Hematopoietic multipotent progenitor cell treated with erythropoietin and hydrocortisone succinate and interleukin-3 and kit ligand, for 6 days (in vitro differentiated cells): ENCODE data around the gene HOXC5.

Source experiments
- DNase-seq: peaks from one replicate; pipeline ENCODE4 v3.0.0-alpha.2; 2015

HOXC5 gene

DNA sequence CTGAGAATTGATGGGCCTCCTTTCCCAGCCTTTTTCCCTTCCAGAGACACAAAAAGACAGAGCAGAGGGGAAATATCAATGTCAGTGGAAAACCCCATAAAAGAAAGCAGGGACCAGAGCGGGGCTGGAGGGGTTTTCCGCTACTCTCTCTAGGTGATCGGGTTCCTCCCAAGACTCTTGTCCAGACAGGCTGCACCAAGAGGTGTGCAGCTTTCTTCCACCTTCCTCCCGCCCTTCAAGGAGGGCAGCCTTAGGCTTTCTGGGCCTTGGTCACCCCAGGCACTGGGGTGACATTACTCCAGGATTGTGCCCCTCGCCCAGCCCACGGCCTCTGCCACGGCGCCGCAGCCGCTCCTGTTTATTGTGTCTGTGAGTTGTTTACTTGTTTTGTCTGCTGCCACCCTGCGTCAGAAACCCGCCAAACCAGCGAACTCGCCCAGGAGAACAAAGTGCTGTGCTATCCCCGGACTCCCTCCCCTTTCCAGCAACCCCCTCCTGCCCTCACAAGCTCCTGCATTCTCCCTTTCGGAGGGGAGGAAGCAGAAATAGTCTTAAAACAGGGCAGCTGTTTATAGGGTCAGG lies 11.3 kb upstream of the HOXC5 start:
- DNase-seq = no peak

DNA sequence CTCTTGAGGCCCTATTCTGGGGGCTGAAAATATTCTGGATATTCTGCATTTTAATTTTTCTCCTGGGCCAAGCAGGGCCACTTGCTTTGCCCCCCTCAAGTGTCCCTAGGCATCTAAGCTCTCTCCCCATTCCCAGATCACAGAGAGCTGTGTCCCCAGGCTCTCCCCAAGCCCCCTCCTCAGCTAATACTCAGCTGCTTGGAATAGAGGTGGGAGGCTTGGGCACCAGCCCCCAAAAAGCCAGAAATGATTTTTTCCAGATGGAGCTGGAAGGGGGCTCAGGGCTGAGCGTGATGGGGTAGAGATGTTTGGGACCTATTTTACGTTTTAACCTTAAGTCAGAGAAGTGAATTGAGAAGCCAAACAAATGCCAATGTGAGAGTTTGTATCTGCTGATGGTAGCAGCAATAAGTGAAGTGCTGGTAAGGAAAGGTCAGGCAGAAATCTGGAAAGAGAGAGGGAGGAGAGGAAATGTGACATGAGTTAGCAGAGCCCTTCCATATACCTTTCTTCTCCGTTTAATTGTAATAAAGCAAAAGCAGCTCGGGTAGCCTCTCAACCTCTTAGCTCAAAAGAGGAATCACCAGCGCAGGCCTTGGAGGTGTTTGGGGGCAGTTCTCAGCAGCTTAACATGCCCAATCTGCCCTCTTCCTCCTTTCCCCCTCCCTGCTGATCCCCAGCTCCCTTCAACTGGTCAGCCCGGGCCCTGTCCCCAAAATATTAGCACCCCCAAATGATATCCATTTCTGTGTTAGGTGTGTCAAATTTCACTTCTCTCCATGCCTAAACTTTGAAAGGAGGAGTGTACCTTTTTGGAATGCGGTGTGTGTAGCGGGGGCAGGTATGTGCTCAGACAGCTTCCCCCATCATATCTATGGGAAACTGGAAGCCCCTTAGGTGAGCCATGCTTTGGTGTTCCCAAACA lies 9.6 kb upstream of the HOXC5 start:
- no peak for DNase-seq

DNA sequence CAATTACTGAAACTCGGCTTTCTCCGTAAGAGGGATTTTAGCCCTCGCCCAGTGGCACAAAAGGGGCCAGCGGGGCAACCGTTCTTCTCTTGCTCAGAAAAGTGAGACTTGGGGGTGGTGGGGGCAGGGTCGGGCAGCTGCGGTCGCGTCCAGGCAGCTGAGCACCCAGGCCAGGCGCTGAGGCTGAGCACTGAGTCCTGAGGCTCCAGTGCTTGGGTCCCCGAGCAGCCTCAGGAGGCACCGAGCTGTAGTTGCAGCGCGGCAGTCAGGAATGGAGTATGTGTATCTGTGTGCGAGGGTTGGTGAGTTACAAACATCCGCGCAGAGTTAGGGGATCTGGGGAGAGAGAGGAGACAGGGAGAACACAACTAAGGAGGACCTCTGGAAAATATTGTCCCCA lies 8.7 kb upstream of the HOXC5 start:
- DNase-seq = no peak

DNA sequence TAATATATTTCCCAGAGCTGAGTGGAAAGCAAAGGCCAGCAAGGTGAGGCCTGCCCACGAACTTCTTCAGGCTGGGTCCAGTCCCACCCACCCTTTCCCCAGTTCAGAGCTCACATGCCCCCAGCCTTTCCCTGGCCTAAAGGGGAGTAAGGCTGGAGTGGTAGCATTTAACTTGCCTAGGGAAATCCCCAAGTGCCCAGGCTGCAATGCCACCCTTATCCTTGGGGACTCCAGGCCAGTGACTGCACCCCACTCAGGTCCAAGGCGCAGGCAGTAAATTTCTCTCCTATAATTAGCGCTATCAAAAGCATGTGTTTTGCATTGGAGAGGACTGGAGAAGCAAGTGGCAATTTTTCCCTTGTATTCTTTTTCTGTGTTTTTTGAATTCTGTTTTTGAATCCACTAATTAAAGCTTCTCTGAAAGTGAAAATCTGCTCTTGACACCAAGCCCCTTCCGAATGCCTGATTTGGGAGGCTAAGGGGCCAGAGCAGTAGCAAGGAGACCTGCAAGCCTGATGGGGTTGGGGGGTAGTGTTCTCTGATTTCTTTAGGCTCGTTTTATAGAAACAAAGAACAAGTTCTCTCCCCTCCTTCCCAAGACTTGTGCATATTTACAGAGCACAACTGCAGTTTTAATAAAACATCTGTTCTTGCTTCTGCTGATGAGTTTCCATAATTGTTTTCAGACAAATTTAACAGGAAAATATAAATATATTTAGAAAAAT lies 8.1 kb upstream of the HOXC5 start:
- no peak for DNase-seq

DNA sequence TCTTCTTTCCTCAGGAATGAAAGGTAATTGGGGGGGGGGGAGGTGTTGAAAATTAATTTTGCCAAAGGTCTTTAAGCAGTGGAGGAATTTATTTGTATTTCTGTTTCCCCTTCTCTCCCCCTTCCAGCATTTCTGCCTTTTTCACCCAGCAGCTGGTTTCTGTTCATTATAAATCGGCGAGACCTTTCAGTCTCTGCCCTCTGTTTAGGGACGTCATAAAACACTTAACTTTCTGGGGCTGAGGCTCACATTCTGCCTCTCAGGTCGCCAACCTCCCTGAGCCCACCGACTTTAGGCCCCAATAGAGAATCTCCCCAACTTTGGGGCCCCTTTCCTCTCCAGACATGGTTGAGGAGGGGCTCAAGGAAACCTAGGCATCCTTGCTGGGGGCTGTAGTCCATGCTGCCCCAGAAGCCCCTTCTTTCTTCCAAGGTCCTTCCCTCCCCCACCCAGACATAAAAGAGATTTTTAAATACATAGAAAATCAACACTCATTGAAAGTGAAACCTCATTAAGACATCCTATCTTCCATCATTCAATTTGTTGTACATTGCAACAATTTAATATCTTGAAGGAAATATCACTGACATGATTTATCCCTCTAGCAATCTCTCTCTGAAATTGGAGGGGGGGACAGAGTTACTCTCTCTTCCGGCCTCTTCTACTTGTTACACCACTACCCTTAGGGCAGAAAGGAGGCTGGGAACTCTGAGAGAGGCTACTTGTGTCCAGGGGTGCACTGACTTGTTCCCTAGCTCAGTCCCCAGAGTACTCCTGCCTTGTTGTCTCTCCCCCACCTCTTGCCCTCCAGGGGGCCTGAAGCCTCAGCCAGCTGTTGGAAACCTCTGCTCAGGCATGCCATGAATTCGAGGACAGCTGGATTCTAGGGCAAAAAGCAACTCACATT lies 7.1 kb upstream of the HOXC5 start:
- DNase-seq = no peak

DNA sequence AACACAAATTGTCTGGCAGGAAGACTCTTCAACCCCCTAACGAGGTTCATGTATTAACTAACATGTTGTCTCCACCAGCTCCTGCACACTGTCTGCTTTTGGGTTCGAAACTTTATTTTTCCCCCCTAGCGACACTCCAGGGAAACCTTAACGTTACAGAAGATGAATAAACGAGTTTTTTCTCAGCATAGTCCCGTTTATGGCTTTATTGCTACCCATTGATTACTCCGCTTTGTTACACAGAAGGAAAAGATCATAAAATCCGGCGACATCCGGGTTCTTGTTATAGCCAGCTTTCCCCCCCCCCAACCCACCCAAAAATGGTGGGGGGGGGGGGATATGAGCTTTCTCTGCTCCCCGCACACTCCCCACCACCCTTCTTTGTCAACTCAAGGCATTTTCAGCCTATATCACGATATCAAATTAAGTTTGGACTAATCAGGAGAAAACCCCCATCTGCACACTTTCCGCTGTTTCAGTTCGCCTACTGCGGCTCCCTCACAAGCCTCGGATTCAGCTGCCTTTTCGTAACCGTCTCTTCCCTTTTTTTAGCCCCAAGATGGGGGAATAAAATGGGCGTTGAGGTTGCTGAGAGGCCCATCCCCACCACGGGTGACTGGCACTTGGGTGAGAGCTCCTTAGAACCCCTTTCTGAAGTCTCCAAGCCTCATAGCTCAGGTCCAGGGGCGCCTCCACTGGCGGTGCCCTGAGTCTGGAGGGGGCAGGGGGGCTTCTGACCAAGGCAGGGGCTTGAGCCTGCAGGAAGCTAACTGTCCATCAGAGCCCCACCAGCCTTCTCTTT lies 6.0 kb upstream of the HOXC5 start:
- no peak for DNase-seq

DNA sequence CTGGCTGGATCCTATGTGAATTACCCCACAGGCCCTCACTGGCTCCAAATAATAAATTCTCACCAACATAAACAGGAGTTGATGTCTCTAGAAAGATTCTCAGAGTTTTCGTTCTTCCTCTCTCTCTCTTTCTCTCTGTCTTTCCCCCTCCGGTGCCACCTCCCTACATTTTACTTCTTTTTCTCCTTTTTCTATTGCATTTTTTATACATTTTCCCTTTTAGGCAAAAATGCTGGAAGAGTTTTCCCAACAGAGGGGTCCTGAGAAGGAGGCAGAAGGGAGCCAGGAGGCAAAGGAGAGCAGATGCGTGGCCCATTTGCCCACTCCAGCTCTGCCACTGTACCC lies 5.4 kb upstream of the HOXC5 start:
- DNase-seq = no peak

DNA sequence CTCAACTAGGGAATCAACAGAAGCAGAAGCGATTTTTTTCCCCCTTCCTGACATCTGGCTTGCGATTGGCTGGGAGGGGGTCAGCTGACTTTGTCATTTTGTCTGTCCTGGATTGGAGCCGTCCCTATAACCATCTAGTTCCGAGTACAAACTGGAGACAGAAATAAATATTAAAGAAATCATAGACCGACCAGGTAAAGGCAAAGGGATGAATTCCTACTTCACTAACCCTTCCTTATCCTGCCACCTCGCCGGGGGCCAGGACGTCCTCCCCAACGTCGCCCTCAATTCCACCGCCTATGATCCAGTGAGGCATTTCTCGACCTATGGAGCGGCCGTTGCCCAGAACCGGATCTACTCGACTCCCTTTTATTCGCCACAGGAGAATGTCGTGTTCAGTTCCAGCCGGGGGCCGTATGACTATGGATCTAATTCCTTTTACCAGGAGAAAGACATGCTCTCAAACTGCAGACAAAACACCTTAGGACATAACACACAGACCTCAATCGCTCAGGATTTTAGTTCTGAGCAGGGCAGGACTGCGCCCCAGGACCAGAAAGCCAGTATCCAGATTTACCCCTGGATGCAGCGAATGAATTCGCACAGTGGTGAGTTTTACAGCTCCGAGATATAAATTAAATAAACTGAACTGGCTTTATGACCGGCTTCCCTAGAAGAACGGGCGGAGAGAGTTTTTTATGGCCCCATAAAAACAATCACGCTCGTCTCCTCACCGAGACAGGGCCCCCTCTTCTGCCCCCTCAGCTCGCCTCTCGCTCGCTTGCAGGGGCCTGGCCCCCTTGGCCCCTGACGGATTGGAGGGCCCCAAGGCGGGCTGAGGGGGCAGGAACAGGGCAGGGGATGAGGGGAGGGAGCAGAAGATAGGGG lies 4.3 kb upstream of the HOXC5 start, which contains the start of gene HOXC6:
TSS of gene HOXC6 (plus strand) at position 127 of the 888 bp plus-strand sequence. CDS start at position 209, 82 bp downstream.
- no peak for DNase-seq

DNA sequence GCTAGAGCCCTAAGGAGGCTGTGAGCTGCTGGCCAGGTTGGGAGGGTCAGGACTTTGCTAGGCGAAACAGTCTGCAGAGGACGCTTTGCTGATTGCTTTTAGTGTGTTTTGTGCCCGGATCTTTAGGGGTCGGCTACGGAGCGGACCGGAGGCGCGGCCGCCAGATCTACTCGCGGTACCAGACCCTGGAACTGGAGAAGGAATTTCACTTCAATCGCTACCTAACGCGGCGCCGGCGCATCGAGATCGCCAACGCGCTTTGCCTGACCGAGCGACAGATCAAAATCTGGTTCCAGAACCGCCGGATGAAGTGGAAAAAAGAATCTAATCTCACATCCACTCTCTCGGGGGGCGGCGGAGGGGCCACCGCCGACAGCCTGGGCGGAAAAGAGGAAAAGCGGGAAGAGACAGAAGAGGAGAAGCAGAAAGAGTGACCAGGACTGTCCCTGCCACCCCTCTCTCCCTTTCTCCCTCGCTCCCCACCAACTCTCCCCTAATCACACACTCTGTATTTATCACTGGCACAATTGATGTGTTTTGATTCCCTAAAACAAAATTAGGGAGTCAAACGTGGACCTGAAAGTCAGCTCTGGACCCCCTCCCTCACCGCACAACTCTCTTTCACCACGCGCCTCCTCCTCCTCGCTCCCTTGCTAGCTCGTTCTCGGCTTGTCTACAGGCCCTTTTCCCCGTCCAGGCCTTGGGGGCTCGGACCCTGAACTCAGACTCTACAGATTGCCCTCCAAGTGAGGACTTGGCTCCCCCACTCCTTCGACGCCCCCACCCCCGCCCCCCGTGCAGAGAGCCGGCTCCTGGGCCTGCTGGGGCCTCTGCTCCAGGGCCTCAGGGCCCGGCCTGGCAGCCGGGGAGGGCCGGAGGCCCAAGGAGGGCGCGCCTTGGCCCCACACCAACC lies 3.1 kb upstream of the HOXC5 start:
- DNase-seq = no peak

DNA sequence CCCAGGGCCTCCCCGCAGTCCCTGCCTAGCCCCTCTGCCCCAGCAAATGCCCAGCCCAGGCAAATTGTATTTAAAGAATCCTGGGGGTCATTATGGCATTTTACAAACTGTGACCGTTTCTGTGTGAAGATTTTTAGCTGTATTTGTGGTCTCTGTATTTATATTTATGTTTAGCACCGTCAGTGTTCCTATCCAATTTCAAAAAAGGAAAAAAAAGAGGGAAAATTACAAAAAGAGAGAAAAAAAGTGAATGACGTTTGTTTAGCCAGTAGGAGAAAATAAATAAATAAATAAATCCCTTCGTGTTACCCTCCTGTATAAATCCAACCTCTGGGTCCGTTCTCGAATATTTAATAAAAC lies 2.4 kb upstream of the HOXC5 start:
- no peak for DNase-seq

DNA sequence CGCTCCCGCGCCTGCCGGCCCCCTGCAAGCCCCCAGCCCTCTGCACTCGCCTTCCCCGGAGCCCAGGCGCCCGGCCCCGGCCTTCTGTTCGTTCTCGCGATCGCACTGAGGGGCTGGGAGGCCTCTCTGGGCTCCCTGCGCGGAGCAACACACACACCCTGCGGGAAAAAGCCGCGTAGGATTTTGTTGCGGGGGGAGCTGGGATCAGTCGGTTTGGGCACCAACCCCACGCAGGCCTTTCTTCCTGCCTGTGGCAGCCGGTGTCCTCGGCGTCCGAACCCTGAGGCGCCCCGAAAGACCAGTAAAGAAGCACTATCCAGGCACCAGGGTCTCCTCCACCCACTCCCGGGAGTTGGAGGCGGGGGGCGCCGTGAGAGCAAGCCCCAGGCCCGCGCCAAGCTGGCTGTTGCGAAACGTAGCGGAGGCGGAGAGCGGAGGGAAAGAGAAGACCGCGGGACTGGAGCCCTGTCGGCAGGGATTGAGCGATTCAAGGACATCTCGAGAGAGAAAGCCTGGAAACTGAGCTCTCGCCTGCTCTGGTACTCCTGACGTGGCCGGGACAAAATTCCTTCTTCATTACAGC lies 1.9 kb upstream of the HOXC5 start:
- DNase-seq = no peak

DNA sequence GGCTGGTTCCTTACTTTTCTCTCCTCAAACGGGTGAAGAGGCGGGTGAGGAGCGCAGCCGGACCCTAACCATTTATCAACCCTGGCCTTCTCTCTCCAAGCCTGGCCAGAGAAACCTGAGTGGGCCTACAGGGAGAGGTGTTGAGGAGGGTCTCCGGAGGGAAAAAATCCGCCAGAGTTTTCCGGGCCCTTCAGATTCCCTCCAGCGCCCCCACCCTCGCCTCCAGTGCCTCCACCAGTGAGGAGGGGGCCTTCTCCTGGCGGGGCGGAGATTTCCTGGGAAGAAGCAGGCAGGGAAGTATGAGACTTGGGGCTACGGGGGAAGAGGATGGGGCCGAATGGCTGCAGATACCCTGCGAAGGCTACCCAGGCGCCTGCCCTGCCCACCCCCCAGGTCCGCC lies 1.4 kb upstream of the HOXC5 start:
- no peak for DNase-seq

DNA sequence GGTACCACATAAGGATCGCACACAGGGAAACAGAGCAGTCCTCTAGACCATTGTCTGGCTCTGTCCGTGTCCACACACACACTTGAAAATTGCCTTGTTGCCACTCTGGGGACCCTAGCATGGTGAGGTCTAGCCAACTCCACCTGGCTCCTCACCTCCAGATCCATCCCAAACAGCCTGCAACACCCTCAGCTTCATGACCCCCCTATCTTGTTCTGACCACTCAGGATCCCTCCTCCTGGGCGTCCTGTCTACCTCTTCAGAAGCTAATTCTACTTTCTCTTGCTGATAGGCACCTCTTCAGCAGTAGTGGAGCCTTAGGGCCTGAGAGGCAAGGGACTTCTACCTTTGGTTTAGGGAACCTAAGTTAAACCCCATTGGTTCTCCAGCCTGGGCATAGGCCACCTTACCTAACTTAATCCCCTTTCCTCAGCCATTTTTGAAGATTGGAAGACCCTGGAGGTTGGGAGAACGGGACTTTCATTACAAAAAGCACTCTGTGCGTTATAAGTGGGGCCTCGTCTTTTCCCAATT lies 697 bp upstream of the HOXC5 start:
- no peak for DNase-seq

DNA sequence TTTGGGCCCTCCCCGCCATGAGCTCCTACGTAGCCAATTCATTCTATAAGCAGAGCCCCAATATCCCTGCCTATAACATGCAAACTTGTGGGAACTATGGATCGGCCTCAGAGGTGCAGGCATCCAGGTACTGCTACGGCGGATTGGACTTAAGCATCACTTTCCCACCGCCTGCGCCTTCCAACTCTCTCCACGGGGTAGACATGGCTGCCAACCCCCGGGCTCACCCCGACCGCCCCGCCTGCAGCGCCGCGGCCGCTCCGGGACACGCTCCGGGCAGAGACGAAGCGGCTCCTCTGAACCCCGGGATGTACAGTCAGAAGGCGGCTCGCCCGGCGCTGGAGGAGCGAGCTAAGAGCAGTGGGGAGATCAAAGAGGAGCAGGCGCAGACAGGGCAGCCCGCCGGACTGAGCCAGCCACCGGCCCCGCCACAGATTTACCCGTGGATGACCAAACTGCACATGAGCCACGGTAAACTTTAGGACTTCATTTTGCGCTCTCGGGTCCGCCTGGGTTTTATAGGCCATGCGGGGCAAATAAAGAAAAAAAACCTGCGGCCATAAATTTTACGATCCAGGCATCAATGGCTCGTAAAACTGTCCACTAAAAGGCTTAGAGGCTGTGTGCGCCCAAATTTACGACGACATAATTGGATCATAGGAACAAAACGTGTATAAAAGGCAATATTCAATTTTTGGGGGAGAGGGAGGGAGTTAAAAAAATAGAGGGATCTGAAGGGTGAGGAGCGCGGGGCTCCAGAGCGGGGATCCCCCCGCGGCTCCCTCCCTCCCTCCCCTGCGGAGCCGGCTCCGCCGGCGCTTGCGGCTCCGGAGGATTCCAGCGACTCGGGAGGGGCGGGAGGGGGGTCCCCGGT lies 493 bp downstream of the HOXC5 start:
- DNase-seq = no peak

DNA sequence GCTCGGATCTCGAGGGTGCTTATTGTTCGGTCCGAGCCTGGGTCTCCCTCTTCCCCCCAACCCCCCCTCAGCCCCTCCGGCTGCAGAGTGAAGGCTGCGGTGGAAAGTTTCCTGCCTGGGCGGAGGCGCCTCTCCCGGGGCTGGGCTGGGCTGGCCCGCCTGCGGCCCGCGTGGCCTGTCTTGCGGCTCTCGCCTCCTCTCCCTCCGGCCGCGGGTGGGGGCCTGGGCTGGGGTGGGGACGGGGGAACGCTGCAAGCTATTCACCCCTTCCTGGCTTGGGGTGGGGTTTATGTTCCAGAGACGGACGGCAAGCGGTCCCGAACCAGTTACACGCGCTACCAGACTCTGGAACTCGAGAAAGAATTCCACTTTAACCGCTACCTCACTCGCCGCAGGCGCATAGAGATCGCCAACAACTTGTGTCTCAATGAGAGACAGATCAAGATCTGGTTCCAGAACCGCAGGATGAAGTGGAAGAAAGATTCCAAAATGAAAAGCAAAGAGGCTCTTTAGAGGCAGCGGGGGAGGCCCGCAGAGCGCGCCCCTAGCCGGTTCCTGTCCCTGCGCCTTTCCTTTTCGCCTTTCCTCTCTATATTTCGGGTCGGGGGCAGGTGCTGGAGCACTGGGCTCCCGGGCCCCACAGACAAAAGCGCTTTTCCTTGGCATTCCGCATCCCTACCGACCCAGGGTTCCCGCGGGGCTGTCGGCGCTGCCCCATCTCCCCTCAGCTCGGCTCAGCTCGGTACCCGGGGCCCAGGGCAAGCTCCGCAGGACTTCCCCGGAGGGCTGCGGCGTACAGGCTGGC lies 1.3 kb downstream of the HOXC5 start:
- no peak for DNase-seq

DNA sequence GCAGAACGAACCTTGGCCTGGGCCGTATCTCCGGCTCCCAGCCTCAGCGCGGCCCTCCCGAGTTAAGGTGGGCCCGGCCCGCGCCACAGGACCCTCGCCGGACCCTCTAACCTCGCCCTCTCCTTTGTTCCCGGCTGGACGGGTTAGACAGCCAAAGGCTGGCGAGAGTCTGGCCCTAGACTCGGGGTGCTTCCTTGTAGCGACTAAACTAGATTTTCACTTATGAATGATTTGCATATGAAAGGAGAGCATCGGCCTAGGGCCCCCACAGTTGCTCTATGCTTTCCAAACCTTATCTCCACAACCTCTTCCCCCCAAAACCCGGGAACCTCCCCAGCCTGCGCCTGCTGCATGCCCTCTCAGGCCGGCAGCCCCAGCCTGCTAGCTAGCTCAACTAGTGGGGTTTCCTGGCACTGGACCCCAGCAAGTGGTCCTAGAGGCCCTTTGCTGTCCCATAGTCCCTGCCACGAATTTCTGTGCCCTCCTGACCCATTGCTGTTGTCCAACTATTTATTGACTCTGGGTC lies 2.0 kb downstream of the HOXC5 start:
- DNase-seq = no peak
